NCI-H524 treated with DMSO at 0.1 percent for 48 hours (cell line): ENCODE results near the gene ZSWIM3.
"Not testable (repeated sequence)": the region's sequence is repeated elsewhere in the genome, so short reads cannot be mapped to it uniquely, and the experiment has no call there.

ENCODE experiments used
- DNase-seq: peaks from one replicate; lab custom pipeline; 2025; lab: John Stamatoyannopoulos, UW

Gene ZSWIM3

GRCh38 chr20:45890985-45891983, 33.9 kb downstream of the ZSWIM3 start, which contains the start of the genes CTSA and NEURL2:
TSS of gene CTSA (plus strand) at chr20:45891335. CDS start at chr20:45891569, 234 bp downstream.
TSS of gene NEURL2 (minus strand) at chr20:45891208. CDS start at chr20:45890991, 217 bp downstream.
- no peak for DNase-seq

GRCh38 chr20:45892049-45892825, 34.8 kb downstream of the ZSWIM3 start:
- no peak for DNase-seq

- DNase-seq, result no peak
Measured at GRCh38 chr20:45892828-45893500, 35.5 kb downstream of the ZSWIM3 start.

- no peak for DNase-seq
Measured at GRCh38 chr20:45893831-45894230, 36.4 kb downstream of the ZSWIM3 start.

- no peak for DNase-seq
Measured at GRCh38 chr20:45894797-45895196, 37.4 kb downstream of the ZSWIM3 start.

- DNase-seq, result no peak
Measured at GRCh38 chr20:45896641-45897161, 39.3 kb downstream of the ZSWIM3 start.

GRCh38 chr20:45897289-45897688, 39.9 kb downstream of the ZSWIM3 start:
- DNase-seq, result no peak

- DNase-seq, result no peak
Measured at GRCh38 chr20:45897692-45898091, 40.3 kb downstream of the ZSWIM3 start.

- DNase-seq, result no peak
Measured at GRCh38 chr20:45898285-45898684, 40.9 kb downstream of the ZSWIM3 start.

GRCh38 chr20:45899046-45899835, 41.8 kb downstream of the ZSWIM3 start:
- no peak for DNase-seq

- not testable (repeated sequence) for DNase-seq
Measured at GRCh38 chr20:45901332-45901731, 43.9 kb downstream of the ZSWIM3 start.

GRCh38 chr20:45902199-45902701, 44.8 kb downstream of the ZSWIM3 start:
- DNase-seq, result no peak

GRCh38 chr20:45904583-45905504, 47.4 kb downstream of the ZSWIM3 start:
- DNase-seq, result no peak

- DNase-seq, result no peak
Measured at GRCh38 chr20:45905505-45906079, 48.2 kb downstream of the ZSWIM3 start.

GRCh38 chr20:45907219-45907948, 50.0 kb downstream of the ZSWIM3 start:
- DNase-seq, result no peak

GRCh38 chr20:45908084-45908483, 50.7 kb downstream of the ZSWIM3 start:
- DNase-seq, result no peak

GRCh38 chr20:45909336-45909808, 52.0 kb downstream of the ZSWIM3 start:
- no peak for DNase-seq
